Central memory CD8-positive, alpha-beta T cell (primary cell): ENCODE data around the gene AMPD3.

ENCODE experiments used
- ATAC-seq: fragments of 150-1000 bp; cut with Tn5 transposase; replicated peaks from 2 replicates; pipeline ENCODE4 v1.10.0; 2022; ENCODE audit warnings: mild to moderate bottlenecking, moderate FRiP score, moderate number of reproducible peaks; ENCODE audit not compliant: poor library complexity, severe bottlenecking; ENCODE audit errors: extremely low read depth
- DNase-seq, 2 donors: peaks; one replicate each; pipeline ENCODE4 v3.0.0; 2021; ENCODE audit warnings: low spot score in 2 of 2
- H3K27ac Mint-ChIP-seq: one replicate; pipeline ENCODE4 v1.8.0; 2022; ENCODE audit warnings: low read depth, mild to moderate bottlenecking, moderate library complexity, mixed read lengths
- H3K27me3 Mint-ChIP-seq: one replicate; pipeline ENCODE4 v1.8.0; 2022; ENCODE audit warnings: mixed read lengths
- H3K36me3 Mint-ChIP-seq: one replicate; pipeline ENCODE4 v1.8.0; 2022; ENCODE audit warnings: mild to moderate bottlenecking, moderate library complexity, mixed read lengths; ENCODE audit not compliant: insufficient read depth
- H3K4me1 Mint-ChIP-seq: one replicate; pipeline ENCODE4 v1.8.0; 2022; ENCODE audit warnings: mixed read lengths
- H3K4me3 Mint-ChIP-seq: one replicate; pipeline ENCODE4 v1.8.0; 2022; ENCODE audit warnings: mild to moderate bottlenecking, moderate library complexity, mixed read lengths
- H3K9me3 Mint-ChIP-seq: one replicate; pipeline ENCODE4 v1.8.0; 2022; ENCODE audit warnings: mixed read lengths

AMPD3 gene

GRCh38 chr11:10514709-10515108, 59.6 kb downstream of the AMPD3 start:
- H3K27me3 Mint-ChIP-seq, result no peaks in the 10 kb centered on the region
- ATAC-seq (no peak), DNase-seq (no peak)
- H3K36me3 Mint-ChIP-seq, result peaks cover 7% of the 10 kb centered on the region
- no peaks in the 10 kb centered on the region for H3K4me1 Mint-ChIP-seq
- H3K9me3 Mint-ChIP-seq, result no peaks in the 10 kb centered on the region
- no peak overlapping the region for H3K4me3 Mint-ChIP-seq
- no peak overlapping the region for H3K27ac Mint-ChIP-seq

- Mint-ChIP-seq H3K9me3 (no peaks in the 10 kb centered on the region), H3K4me3 (no peak overlapping the region), H3K36me3 (peaks cover 8% of the 10 kb centered on the region), H3K27me3 (no peaks in the 10 kb centered on the region), H3K4me1 (no peaks in the 10 kb centered on the region), H3K27ac (no peak overlapping the region)
- no peak for ATAC-seq
- no peak for DNase-seq
These were observed 60.4 kb downstream of the AMPD3 start for GRCh38 chr11:10515418-10515817.

GRCh38 chr11:10518123-10518522, 63.1 kb downstream of the AMPD3 start:
- Mint-ChIP-seq H3K27ac (no peak overlapping the region), H3K27me3 (no peaks in the 10 kb centered on the region), H3K4me1 (no peaks in the 10 kb centered on the region), H3K4me3 (no peak overlapping the region), H3K36me3 (peaks cover 12% of the 10 kb centered on the region), H3K9me3 (no peaks in the 10 kb centered on the region)
- no peak for ATAC-seq
- DNase-seq, result no peak

- H3K4me1 Mint-ChIP-seq, result no peaks in the 10 kb centered on the region
- no peak overlapping the region for H3K4me3 Mint-ChIP-seq
- H3K27me3 Mint-ChIP-seq, result no peaks in the 10 kb centered on the region
- peaks cover 16% of the 10 kb centered on the region for H3K36me3 Mint-ChIP-seq
- no peak for DNase-seq
- H3K27ac Mint-ChIP-seq, result no peak overlapping the region
- no peak for ATAC-seq
- H3K9me3 Mint-ChIP-seq, result no peaks in the 10 kb centered on the region
These were observed 63.8 kb downstream of the AMPD3 start for GRCh38 chr11:10518891-10519290.

- H3K4me3 Mint-ChIP-seq, result no peak overlapping the region
- H3K27me3 Mint-ChIP-seq, result no peaks in the 10 kb centered on the region
- ATAC-seq (no peak), DNase-seq (no peak)
- H3K27ac Mint-ChIP-seq, result no peak overlapping the region
- no peaks in the 10 kb centered on the region for H3K4me1 Mint-ChIP-seq
- no peaks in the 10 kb centered on the region for H3K9me3 Mint-ChIP-seq
- H3K36me3 Mint-ChIP-seq, result peaks cover 16% of the 10 kb centered on the region
These were observed 64.6 kb downstream of the AMPD3 start for GRCh38 chr11:10519630-10520029.

- no peak for ATAC-seq
- H3K36me3 Mint-ChIP-seq, result peaks cover 19% of the 10 kb centered on the region
- H3K9me3 Mint-ChIP-seq, result no peaks in the 10 kb centered on the region
- no peak overlapping the region for H3K4me3 Mint-ChIP-seq
- no peaks in the 10 kb centered on the region for H3K27me3 Mint-ChIP-seq
- no peaks in the 10 kb centered on the region for H3K4me1 Mint-ChIP-seq
- no peak for DNase-seq
- H3K27ac Mint-ChIP-seq, result no peak overlapping the region
These were observed 65.5 kb downstream of the AMPD3 start for GRCh38 chr11:10520562-10520961.

- DNase-seq, result no peak
- H3K4me3 Mint-ChIP-seq, result no peak overlapping the region
- no peak overlapping the region for H3K27ac Mint-ChIP-seq
- no peaks in the 10 kb centered on the region for H3K27me3 Mint-ChIP-seq
- peaks cover 5% of the 10 kb centered on the region for H3K4me1 Mint-ChIP-seq
- peaks cover 19% of the 10 kb centered on the region for H3K36me3 Mint-ChIP-seq
- ATAC-seq, result no peak
- no peaks in the 10 kb centered on the region for H3K9me3 Mint-ChIP-seq
These were observed 67.2 kb downstream of the AMPD3 start for GRCh38 chr11:10522276-10522675.

- Mint-ChIP-seq H3K36me3 (peaks cover 23% of the 10 kb centered on the region), H3K27me3 (no peaks in the 10 kb centered on the region), H3K27ac (no peak overlapping the region), H3K9me3 (no peaks in the 10 kb centered on the region), H3K4me1 (peaks cover 7% of the 10 kb centered on the region), H3K4me3 (no peak overlapping the region)
- ATAC-seq (no peak), DNase-seq (no peak)
These were observed 67.9 kb downstream of the AMPD3 start for GRCh38 chr11:10522921-10523320.

- Mint-ChIP-seq H3K36me3 (peaks cover 32% of the 10 kb centered on the region), H3K27ac (no peak overlapping the region), H3K27me3 (no peaks in the 10 kb centered on the region), H3K4me1 (peaks cover 7% of the 10 kb centered on the region), H3K9me3 (no peaks in the 10 kb centered on the region), H3K4me3 (no peak overlapping the region)
- DNase-seq (no peak), ATAC-seq (no peak)
These were observed 69.4 kb downstream of the AMPD3 start for GRCh38 chr11:10524471-10524870.

- Mint-ChIP-seq H3K9me3 (no peaks in the 10 kb centered on the region), H3K36me3 (peaks cover 32% of the 10 kb centered on the region), H3K27ac (no peak overlapping the region), H3K27me3 (no peaks in the 10 kb centered on the region), H3K4me3 (no peak overlapping the region), H3K4me1 (peaks cover 7% of the 10 kb centered on the region)
- ATAC-seq (no peak), DNase-seq (no peak)
These were observed 72.2 kb downstream of the AMPD3 start for GRCh38 chr11:10526974-10527918.

GRCh38 chr11:10528121-10528520, 73.1 kb downstream of the AMPD3 start:
- peaks cover 34% of the 10 kb centered on the region for H3K36me3 Mint-ChIP-seq
- H3K27ac Mint-ChIP-seq, result no peak overlapping the region
- no peak overlapping the region for H3K4me3 Mint-ChIP-seq
- no peaks in the 10 kb centered on the region for H3K27me3 Mint-ChIP-seq
- peaks cover 14% of the 10 kb centered on the region for H3K4me1 Mint-ChIP-seq
- DNase-seq (no peak), ATAC-seq (no peak)
- H3K9me3 Mint-ChIP-seq, result no peaks in the 10 kb centered on the region

GRCh38 chr11:10529279-10529678, 74.2 kb downstream of the AMPD3 start:
- peaks cover 30% of the 10 kb centered on the region for H3K36me3 Mint-ChIP-seq
- DNase-seq, result no peak
- peaks cover 14% of the 10 kb centered on the region for H3K4me1 Mint-ChIP-seq
- no peak overlapping the region for H3K4me3 Mint-ChIP-seq
- ATAC-seq, result no peak
- no peaks in the 10 kb centered on the region for H3K27me3 Mint-ChIP-seq
- H3K27ac Mint-ChIP-seq, result no peak overlapping the region
- no peaks in the 10 kb centered on the region for H3K9me3 Mint-ChIP-seq

GRCh38 chr11:10532526-10532925, 77.5 kb downstream of the AMPD3 start:
- no peaks in the 10 kb centered on the region for H3K9me3 Mint-ChIP-seq
- no peaks in the 10 kb centered on the region for H3K27me3 Mint-ChIP-seq
- H3K27ac Mint-ChIP-seq, result no peak overlapping the region
- ATAC-seq (no peak), DNase-seq (no peak)
- H3K4me3 Mint-ChIP-seq, result no peak overlapping the region
- H3K36me3 Mint-ChIP-seq, result peaks cover 21% of the 10 kb centered on the region
- H3K4me1 Mint-ChIP-seq, result peaks cover 14% of the 10 kb centered on the region
